AG04450 (cell line): ENCODE measurements around the gene DOK1. TPM values are rescaled to one million over a fixed set of nuclear protein-coding genes. Genes with fewer than 3 reads are reported as not detected.

ENCODE experiments used
- CTCF ChIA-PET: fragments of 300-600, 350-600 bp; formaldehyde crosslinking; extraction: SDS; loops from one replicate; lab custom pipeline; 2022; ENCODE audit warnings: antibody characterized with exemption, inconsistent platforms; lab: Charles Lee
- POLR2A ChIA-PET: fragments of 350-600 bp; formaldehyde crosslinking; extraction: SDS; loops from one replicate; lab custom pipeline; 2021; ENCODE audit warnings: antibody characterized with exemption, inconsistent platforms; lab: Yijun Ruan, JAX
- DNase-seq: peaks from one replicate; pipeline ENCODE4 v3.0.0-alpha.2; 2011; ENCODE audit warnings: low read depth, low spot score
- H3K27ac ChIP-seq: one replicate; pipeline ENCODE4 v1.5.1; 2012; ENCODE audit warnings: low read depth, low read length, control low read depth
- H3K27me3 ChIP-seq: one replicate; pipeline ENCODE4 v1.6.0; 2012; ENCODE audit warnings: low read length; ENCODE audit not compliant: control insufficient read depth, insufficient read depth
- H3K4me3 ChIP-seq: 2 replicates; pipeline ENCODE4 v1.5.1; 2011; ENCODE audit warnings: mild to moderate bottlenecking, low read depth, low read length, control low read depth
- H3K9me3 ChIP-seq: 2 replicates; pipeline ENCODE4 v1.5.1; 2012; ENCODE audit warnings: low read length; ENCODE audit not compliant: control insufficient read depth, insufficient read depth
- CTCF ChIP-seq: IDR thresholded peaks from 2 replicates; pipeline ENCODE4 v1.5.1; 2011; ENCODE audit warnings: low read depth, low read length, control low read depth, inconsistent platforms
- polyA plus RNA-seq: library from polyadenylated mRNA; depleted of rRNA; stranded (reverse); fragments of >200 nt; gene quantifications from 2 replicates; pipeline ENCODE4 v1.2.3, GENCODE V29; 2011

The DOK1 gene
- polyA plus RNA-seq, 1 experiment, result 16.8 TPM

GRCh38 chr2:74566754-74567085 is 12.2 kb downstream of the DOK1 start:
- ChIA-PET POLR2A (interaction anchor here (0.7 to 1.7 kb wide), 4 partner anchors 10 to 37 kb away, joined by 4 to 7 read pairs (median 5); partner anchors contain the start of genes AUP1, HTRA2 and LOXL3), CTCF (interaction anchor here (1.3 to 1.9 kb wide), 3 partner anchors 8 to 22 kb away, joined by 5 to 7 read pairs (median 6); no protein-coding TSS in a partner anchor)
- no peak overlapping the region for H3K4me3 ChIP-seq
- no peaks in the 10 kb centered on the region for H3K27me3 ChIP-seq
- peak overlapping the region; percentile 69 for H3K27ac ChIP-seq
- TF ChIP-seq CTCF, result no peak
- DNase-seq, result no peak
- no peaks in the 10 kb centered on the region for H3K9me3 ChIP-seq

GRCh38 chr2:74567881-74568280 is 13.4 kb downstream of the DOK1 start:
- Histone ChIP-seq H3K9me3 (no peaks in the 10 kb centered on the region), H3K27ac (peak overlapping the region; percentile 87), H3K27me3 (no peaks in the 10 kb centered on the region), H3K4me3 (no peak overlapping the region)
- DNase-seq, result no peak
- no peak for TF ChIP-seq CTCF
- CTCF ChIA-PET, result interaction anchor here (1.0 to 1.9 kb wide), 3 partner anchors 9 to 18 kb away, joined by 3 to 7 read pairs (median 3); no protein-coding TSS in a partner anchor
- POLR2A ChIA-PET, result interaction anchor here (0.7 to 1.7 kb wide), 5 partner anchors 9 to 92 kb away, joined by 3 to 7 read pairs (median 5); partner anchors contain the start of gene LOXL3

- H3K27me3 ChIP-seq, result no peaks in the 10 kb centered on the region
- POLR2A ChIA-PET, result interaction anchor here (0.6 kb wide), 1 partner anchor 16 kb away, joined by 15 read pairs; the partner anchor contains the start of gene LOXL3
Measured at GRCh38 chr2:74569686-74570085, 15.2 kb downstream of the DOK1 start.

GRCh38 chr2:74571058-74571457 is 16.5 kb downstream of the DOK1 start:
- Histone ChIP-seq H3K4me3 (no peak overlapping the region), H3K9me3 (no peaks in the 10 kb centered on the region), H3K27me3 (no peaks in the 10 kb centered on the region), H3K27ac (no peak overlapping the region)
- TF ChIP-seq CTCF, result no peak
- no peak for DNase-seq
- ChIA-PET CTCF (interaction anchor here (0.7 kb wide), 2 partner anchors 84 to 303 kb away, joined by 3 to 4 read pairs; no protein-coding TSS in a partner anchor), POLR2A (no interaction called here)

More at GRCh38 chr2:74569686-74570085, 15.2 kb downstream of the DOK1 start:
- Histone ChIP-seq H3K4me3 (no peak overlapping the region), H3K9me3 (no peaks in the 10 kb centered on the region), H3K27ac (no peak overlapping the region)
- no peak for TF ChIP-seq CTCF
- DNase-seq, result no peak
- CTCF ChIA-PET, result interaction anchor here (0.7 kb wide), 1 partner anchor 306 kb away, joined by 4 read pairs; no protein-coding TSS in a partner anchor

GRCh38 chr2:74572178-74572925 is 17.8 kb downstream of the DOK1 start:
- ChIA-PET POLR2A (no interaction called here), CTCF (no interaction called here)
- Histone ChIP-seq H3K9me3 (no peaks in the 10 kb centered on the region), H3K4me3 (no peak overlapping the region), H3K27ac (no peak overlapping the region), H3K27me3 (no peaks in the 10 kb centered on the region)
- 0 out of 2 replicates have a peak, but pooled peaks have one; percentile 11 for TF ChIP-seq CTCF
- DNase-seq, result no peak
